Measurements from ENCODE around the gene DNAJB12.
"Not testable (repeated sequence)": the region's sequence is repeated elsewhere in the genome, so short reads cannot be mapped to it uniquely, and the experiment has no call there.

Gene DNAJB12

DNA sequence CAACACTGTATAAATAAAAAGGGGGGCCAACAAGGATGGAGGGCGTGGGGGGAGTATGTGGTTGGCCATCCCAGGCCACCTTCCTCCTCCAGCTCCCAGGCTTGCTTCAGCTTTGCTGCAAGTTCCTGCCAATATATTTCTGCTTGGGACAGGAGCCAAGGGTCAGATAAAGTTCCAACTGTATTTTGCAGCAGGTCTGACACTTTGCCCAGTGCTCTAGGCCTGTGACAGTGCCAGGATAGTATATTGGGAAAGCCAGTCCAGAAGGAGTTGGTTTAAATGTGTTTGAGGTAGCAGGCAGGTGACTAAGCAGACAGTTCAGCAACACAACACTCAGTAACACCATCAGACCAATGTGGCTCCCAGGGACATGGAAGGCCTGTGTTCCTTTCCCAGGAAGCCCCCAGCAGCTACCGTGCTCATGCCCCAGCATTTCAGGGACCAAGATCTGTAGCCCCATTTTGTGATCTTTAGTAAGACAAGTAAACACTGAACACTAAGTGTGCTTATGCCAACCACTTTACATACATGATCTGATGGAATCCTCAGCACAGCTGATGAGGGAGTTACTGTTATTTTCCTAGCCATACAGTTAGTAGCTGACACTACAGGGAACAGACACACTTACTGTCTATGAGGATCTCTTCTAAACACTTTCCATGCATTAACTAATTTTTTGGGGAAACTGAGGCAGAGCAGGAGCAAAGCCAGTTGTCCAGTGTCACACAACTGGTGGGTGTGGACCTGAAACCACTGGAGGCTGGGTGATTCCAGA lies 38.9 kb downstream of the DNAJB12 start:
- DNase-seq: no peak

DNA sequence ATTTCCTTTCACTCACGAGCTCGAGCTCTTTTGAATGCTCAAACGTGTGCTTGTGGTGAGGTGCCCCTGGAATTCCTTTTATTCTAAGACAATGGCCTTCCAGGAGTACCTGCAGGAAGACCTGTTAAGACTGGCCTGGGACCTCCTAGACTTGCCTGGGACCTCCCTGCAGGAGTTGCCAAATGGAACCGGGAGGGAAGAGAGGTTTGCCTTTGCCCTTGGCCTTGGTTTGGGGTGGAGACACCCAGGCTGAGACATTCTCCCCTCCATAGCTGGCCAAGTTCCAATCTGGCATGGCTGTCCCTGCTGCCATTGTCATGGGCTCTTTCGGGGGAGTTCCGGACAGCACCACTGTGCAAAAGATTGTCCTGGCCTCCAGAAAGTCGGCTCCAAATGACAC lies 39.7 kb downstream of the DNAJB12 start:
- DNase-seq: no peak

DNA sequence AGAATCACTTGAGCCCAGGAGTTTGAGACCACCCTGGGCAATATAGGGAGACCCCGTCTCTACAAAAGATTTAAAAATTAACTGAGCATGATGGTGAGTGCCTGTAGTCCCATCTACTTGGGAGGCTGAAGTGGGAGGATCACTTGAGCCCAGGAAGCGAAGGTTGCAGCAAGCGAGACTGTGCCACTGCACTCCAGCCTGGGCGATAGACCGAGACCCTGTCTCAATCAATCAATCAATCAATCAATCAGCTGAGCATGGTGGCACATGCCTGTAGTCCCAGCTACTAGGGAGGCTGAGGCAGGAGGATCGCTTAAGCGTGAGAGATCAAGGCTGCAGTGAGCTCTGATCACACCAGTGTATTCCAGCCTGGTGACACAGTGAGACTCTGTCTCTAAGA lies 40.5 kb downstream of the DNAJB12 start:
- no peak for DNase-seq

DNA sequence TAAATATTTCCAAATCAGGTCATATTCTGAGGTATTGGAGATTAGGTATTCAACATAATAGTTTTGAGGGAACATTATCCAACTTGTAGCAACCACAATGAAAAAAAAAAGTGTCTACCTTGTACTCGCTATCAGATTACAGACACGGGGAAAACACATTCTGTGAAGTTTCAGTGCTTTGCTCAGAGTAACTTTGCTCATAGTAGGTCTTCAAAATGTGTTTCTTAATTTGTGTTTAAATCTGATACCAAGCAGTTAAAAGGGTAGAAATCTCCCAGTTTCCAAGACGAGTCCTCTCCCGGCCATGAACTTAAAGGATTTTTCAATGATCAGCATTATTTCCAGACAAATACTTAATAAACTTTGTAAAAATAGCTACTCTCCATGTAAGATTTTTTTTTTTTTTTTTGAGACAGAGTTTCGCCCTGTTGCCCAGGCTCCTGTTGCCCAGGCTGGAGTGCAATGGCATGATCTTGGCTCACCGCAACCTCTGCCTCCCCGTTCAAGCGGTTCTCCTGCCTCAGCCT lies 41.8 kb downstream of the DNAJB12 start:
- DNase-seq: no peak

DNA sequence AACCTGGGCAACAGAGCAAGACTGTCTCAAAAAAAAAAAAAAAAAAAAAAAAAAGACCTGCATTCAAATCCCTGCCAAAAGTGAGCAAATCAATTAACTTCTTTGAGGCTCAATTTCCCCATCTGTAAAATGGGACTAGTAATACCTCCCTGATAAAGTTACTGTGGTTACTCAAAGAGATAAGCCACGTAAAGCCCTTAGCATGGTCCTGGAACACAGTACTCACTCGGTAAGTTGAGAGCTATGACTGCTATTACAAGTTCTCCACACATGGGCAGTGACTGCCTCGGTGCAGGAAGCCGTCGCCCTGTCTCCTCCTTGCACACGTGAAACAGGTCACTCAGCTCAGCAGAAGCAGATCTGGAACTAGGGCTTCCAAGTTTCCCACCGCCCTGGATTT lies 43.1 kb downstream of the DNAJB12 start:
- DNase-seq: no peak

DNA sequence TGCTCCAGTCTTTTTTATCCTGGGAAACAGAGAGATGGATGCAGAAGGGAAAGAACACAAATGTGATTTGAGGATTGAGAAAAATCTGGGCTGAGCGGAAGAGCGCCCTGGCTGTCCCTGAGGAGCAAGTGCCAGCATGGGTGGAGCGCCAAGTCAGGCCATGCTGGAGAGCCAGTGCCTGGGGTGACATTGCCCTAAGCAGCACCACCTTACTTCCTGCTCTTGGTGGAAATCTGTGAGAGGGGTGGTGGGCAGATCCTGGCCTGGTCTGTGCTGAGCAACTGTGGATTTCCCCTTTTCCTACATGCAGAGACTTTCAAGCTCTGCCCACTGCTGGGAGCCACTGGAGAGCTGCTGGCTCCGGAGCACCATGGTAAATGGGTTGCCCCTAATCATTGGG lies 44.1 kb downstream of the DNAJB12 start:
- DNase-seq: no peak

DNA sequence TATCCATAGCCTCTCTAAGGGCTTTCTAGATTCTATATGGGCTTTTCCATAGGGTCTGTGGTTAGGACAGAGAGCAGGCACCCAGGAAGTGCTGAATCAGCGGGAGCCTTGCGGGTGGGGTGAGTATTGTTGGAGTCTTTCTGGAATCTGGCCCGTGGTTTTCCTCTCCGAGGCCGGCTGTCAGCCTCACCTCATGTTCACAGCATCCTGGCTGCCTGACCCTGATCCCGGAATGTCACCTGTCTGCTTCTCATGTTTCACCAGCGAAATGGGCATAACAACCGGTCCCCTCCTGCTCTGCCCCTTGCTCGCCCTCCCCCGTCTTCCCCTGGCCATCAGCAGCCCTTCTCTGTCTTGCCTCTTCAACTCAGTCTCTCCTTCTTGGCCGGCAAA lies 44.5 kb downstream of the DNAJB12 start:
- no peak for DNase-seq

DNA sequence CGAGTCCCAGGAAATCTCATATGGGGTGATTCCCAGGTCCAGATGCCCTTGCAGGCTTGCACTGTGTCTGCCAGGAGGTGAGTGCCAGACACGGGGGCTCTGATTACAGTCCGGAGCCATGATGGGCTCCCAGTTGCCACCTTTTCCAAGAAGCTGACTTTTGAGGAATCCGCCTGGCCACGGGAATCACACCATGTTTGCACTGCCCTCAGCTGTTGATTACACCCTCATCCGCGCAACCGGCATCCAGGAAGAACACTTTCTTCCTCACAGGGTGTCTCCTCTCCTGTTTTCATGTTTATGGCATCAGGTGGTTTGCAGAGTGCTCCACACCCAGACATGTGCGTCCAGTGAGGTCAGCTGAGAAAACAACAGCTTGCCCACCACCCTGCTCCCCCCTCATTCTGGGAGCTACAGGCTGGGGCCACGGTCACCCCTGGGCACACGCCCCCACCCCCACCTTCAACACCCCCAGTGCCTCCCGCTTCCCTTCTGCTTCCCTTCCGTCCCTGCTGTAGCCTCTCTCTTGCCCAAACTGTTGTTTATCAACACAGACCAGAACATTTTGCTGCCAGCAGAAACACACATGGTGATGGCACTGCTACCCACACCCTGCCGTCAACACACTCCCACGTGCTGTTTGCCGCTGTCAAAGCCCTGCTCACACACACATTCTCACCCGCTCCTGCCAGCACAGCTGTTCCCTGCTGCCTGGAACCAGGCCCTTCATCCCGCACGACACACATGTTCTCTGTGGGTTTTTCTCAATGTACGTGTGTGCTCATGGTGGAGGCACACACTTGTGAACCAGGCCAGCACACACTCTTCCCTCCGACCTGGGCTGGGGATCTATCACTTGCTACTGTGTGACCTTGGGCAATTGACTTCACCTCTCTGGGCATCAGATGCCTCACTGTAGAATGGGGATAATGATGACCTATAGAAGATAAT lies 45.2 kb downstream of the DNAJB12 start:
- no peak for DNase-seq

DNA sequence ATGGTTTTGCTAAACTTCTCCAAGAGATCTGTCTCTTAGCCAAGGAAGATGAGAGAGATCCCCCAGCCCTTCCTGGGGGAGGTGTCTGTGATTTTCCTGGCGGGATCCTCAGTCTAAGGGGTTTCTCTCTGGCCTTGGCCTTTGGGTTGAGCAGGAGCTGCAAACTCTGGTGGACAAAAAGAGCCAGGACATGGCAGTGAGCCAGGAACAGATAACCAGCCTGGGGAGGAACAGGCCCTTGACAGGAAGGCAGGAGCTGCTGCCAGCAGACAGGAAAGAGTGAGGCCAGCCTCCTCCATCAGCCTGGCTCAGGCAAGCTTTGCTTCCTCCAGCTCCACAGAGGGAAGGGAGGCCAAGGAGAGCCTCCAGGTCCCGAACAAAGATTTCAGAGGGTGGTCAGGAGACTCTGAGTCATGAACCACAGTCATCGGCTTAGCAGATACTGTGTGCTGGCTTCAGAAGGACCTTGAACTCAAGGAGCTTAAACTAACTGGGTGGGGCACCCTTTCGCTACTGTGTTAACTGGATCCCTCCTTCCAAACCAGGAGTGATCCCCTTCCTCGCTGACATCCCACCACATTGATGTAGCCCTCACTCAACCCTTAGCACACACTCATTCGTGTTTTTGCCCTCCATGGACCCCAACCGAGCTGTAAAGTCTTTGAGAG lies 46.3 kb downstream of the DNAJB12 start:
- no peak for DNase-seq

DNA sequence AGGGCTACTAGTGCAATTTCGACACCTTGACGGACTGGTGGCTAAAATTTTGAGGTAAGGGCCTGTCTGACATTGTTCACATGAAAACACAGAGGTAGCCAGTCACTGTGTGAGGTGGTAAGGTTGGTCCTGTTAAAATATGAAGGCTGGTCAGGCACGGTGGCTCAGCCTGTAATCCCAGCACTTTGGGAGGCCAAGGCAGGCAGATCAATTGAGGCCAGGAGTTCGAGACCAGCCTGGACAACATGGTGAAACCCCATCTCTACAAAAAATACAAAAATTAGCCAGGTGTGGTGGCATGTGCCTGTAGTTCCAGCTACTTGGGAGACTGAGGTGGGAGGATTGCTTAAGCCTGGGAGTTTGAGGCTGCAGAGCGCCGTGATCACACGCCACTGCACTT lies 47.0 kb downstream of the DNAJB12 start:
- not testable (repeated sequence) for DNase-seq

DNA sequence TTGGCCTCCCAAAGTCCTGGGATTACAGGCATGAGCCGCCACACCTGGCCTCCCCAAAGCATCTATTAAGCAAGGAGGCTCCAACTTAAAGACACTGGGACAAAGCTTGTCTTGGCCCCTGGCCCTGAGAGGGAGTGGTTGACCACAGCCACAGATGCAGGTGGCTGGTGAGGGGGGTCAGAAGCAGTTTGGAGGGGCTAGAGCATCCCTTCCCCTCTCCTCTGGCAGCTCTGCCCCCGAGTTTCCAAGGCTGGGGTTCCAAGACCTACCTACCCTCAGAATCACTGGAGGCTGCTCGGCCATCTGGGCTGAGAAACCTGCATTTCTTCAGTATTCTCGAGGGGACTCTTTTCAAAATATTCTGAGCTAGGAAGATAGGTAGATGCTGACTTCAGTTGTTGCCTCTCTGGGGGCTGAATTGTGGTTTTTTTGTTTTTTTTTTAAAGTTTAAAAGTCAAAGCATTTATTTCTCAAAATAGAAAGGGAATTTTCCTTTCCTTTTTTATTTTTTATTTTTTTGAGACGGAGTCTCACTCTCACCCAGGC lies 48.4 kb downstream of the DNAJB12 start:
- DNase-seq: no peak

DNA sequence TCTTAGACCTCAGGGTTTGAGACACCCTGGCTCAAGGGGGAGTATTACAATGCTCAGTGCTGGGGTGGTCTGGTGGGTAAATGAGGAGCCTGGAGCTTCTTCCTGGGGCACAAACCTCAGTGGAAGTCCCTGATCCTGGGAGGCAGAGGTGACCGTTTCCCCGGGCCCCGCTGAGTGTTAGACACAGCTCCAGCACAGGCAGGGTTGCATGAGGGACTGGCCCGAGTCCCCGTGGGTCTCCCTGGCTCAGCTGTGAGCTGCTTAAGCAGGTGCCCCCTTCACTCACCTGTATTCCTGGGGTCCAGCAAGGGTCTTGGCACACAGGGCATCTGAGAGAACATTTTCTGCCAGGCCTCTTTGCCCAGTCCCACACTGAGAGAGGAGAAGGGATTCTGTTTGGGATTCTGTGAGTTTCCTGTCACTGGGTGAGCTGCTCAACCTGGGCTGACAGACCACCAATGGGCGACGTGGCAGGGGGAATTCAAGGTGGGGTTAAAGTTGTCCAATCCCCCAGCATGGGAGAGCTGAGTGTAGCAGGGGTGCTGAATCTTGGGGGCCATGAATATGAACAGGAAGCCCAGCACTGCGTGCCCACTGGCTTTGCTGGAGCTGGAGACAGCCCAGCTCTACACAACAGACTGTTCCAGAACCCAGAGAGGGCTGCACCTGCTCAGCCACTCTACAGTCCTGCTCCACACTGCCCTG lies 51.1 kb downstream of the DNAJB12 start:
- DNase-seq: no peak

DNA sequence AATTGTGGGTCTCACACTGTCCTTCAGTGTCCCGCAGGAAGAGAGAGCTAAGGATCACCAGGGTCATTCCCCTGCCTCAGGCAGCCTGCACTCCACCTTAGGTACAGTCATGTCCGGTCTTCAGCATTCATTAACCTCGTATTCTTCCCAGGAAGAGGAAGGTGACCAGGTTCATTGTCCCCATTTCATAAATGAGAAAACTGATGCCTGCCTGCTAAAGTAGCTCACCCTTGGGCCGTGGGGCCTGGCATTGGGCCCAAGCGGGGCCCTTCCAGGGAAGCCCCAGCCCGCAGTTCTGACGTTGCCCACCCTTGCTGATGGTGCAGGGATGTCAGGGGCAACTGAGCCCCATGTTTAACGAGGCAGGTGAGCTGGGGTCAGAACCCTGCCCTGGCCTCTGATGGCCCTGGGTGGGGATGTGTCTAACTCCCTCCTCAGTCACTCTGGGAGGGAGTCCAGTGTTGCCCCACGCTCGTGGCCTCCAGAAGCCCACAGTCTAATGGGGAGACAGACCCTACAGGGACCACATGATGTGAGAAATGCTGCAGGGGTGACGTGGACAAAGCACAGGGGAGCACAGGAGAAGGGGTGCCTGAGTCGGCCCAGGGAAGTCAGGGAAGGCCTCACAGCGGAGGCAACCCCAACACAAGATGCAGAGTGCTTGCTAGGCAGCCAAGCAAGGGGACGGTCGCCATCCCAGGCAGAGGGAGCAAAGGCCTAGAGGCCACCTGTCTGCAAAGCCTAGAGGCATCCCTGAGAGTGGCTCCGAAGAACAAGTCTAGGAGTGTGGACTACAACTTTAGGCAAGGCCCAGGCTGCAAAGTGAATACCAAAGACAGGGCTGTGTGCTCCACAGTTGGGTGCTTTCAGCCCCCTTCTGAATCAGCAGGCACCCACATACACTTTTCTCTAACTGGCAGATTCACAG lies 55.9 kb downstream of the DNAJB12 start:
- no peak for DNase-seq

DNA sequence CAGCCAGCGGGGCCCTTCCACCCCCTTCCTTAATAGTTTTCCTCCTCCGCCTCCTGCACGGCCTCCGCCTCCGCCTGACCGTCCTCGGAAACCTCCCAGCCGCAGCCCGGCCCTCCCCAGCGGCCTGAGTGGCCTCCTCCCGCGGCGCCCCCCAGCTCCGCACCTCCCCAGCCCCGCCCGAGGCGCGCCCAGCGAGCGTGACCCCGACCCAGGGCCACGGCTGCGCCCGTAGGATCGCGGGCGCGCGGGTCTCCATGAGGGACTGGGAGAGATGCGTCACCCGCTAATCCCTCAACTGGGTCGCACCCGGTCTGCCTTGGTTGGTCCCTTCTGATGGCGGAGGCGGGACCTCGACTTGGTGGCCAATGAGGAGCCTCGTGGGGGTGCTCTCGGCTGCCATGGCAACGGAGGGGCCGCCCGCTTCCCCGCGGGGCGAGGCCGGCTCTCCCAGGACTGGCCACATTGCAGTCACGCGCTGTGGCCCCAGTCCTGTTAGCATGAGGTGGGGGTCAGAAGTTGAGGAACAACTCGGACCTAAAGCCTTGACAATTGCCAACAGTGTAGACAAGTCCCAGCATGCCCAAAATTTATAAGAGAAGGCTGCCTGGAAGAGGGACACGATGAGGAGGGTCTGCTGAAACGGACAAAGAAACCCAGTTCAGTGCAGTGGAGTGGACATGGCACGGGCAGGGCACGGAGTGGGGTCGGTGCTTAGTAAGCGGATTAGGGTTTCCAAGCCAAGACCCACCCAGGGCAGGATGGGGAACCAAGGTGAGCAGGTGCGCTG lies 56.7 kb downstream of the DNAJB12 start:
- peak; percentile 83 for DNase-seq

DNA sequence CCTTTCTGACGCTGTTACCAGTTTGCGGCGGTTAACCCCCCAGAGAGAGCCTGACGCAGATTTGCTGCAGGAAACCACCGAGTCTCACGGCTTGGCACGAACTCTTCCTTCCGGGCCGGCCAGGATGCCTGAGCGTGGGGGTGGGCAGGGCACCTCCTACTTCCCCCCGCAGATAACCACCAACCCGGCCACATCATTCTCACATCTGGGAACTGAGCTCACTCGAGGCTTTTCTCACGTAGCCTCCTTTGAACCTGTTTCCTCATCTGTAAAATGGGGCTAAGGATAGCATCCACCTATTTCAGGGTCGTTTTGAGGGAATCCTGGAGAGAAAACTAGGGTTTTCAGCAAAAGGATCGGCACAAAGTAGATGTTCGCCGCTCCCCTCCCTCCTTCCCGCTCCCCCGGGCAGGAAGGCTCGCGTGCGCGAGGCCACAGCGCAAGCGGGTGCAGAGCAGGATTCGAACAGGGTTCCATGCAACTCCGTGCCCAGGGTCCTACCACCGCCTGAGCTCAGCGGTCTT lies 57.4 kb downstream of the DNAJB12 start:
- peak; percentile 94 for DNase-seq

DNA sequence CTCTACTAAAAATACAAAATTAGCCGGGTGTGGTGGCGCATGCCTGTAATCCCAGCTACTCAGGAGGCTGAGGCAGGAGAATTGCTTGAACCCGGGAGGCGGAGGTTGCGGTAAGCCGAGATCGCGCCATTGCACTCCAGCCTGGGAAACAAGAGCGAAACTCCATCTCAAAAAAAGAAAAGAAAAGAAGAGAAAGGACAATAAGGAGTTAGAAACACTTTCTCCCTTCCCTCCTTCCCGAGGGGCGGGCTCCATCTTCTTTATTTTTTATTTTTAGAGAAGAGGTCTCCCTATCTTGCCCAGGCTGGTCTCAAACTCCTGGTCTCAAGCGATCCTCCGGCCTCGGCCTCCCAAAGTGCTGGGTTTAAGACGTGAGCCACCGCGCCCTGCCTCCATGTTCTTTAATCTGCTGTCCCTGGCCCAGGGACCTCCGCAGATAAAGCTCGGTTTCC lies 57.9 kb downstream of the DNAJB12 start:
- DNase-seq: not testable (repeated sequence)

DNA sequence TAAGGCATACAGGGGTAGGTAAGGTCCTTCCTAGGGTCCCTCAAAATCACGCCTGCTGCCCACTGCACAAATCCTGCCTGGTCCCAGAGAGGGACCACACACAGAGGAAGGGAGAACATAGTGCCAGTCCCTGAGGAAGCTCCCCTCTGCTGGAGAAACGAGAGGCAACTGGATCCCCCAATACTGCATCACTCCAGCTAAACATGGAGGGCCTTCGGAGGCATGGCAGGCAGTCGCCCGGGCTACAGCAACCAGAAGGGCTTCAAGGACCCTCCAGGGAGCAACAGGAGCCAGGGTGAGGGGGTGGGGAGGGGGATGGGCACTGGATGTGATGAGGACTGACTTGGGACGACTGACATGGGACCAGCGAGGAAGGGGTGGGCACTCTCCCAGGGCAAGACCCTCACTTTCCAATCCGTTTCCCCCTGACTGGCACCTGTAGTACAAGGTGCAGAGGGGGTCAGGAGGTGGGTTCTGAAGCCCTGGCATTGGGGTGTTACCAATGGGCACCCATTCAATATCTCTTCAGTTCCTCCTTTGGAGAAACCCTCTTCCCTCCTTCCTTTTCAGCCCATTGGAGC lies 59.3 kb downstream of the DNAJB12 start:
- DNase-seq: no peak

DNA sequence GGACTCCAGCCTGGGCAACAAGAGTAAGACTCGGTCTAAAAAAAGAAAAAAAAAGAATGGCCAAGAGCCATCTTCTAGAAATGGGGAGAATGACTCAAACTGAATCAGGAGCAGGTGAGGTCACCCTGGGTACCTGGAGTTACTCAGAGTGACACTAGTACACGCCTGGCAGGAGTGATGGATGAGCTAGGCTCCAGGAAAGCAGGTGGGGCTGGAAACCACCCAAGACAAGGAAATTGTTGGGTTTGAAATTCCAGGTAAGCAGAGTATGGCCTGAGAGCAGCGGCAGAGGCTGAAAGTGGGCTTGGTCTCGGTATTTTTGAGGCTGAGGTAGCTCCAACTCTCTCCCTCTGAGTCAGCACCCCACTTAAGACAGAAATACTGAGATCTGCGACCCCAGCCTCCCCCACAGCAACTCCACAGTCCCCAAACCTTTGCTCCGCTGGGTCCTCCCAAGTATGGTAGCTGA lies 62.5 kb downstream of the DNAJB12 start:
- DNase-seq: no peak

DNA sequence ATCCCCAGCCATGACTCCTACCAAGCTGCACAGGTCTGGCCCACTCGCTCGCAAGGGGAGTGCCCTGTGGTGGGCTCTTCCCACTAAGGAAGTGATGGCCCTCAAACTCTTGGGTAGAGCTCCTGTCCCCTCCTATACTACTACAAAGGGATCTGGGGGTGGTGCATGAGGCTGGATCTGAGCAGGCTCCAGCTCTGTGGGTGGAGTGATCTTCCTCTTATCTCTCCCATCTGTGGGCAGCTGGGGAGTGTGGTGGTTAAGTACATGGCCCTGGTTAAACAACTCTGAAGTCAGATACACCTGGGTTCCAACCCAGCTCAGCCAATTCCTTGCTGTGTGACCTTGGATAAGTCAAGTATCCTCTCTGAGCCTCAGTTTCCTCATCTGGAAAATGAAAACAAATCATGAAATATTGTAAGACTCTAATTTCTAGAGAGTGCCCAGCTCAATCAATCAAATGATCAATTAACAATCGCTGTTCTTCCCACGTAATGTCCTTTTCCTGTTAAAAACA lies 63.6 kb downstream of the DNAJB12 start:
- no peak for DNase-seq

Data from activated effector memory CD4-positive, alpha-beta T cell treated with Interleukin-2 at 50 U/mL for 16 hours (primary cell).